Measurements from ENCODE around the gene ANKMY1.

The ANKMY1 gene

GRCh38 chr2:240529344-240529999 lies 28.3 kb downstream of the ANKMY1 start:
- no peak for TF ChIP-seq CTCF (IDR thresholded peaks at IDR 0.05; ENCODE audit: poor library complexity, severe bottlenecking)
- Histone ChIP-seq H3K36me3 (ENCODE audit: low read depth) (no peaks in the 10 kb centered on the region), H3K9me3 (ENCODE audit: severe bottlenecking) (peaks cover 8% of the 10 kb centered on the region)

GRCh38 chr2:240528406-240529040 lies 29.3 kb downstream of the ANKMY1 start:
- TF ChIP-seq CTCF (IDR thresholded peaks at IDR 0.05; ENCODE audit: poor library complexity, severe bottlenecking) = no peak
- no peak for ATAC-seq (ENCODE audit: low read depth)
- no peaks in the 10 kb centered on the region for H3K4me1 ChIP-seq (ENCODE audit: insufficient read depth, poor library complexity, severe bottlenecking)
- H3K36me3 ChIP-seq (ENCODE audit: low read depth) = no peaks in the 10 kb centered on the region
- H3K4me3 ChIP-seq (ENCODE audit: severe bottlenecking) = no peak overlapping the region
- H3K27me3 ChIP-seq (ENCODE audit: insufficient read depth, poor library complexity, severe bottlenecking) = no peaks in the 10 kb centered on the region
- peaks cover 8% of the 10 kb centered on the region for H3K9me3 ChIP-seq (ENCODE audit: severe bottlenecking)
- H3K27ac ChIP-seq (ENCODE audit: poor library complexity, severe bottlenecking) = no peak overlapping the region
- DNase-seq (ENCODE audit: low spot score) = no peak

More at GRCh38 chr2:240529344-240529999, 28.3 kb downstream of the ANKMY1 start:
- ATAC-seq (ENCODE audit: low read depth) (no peak), DNase-seq (ENCODE audit: low spot score) (no peak)
- Histone ChIP-seq H3K27ac (ENCODE audit: poor library complexity, severe bottlenecking) (no peak overlapping the region), H3K27me3 (ENCODE audit: insufficient read depth, poor library complexity, severe bottlenecking) (no peaks in the 10 kb centered on the region), H3K4me3 (ENCODE audit: severe bottlenecking) (no peak overlapping the region), H3K4me1 (ENCODE audit: insufficient read depth, poor library complexity, severe bottlenecking) (no peaks in the 10 kb centered on the region)

- Histone ChIP-seq H3K27me3 (ENCODE audit: insufficient read depth, poor library complexity, severe bottlenecking) (no peaks in the 10 kb centered on the region), H3K4me1 (ENCODE audit: insufficient read depth, poor library complexity, severe bottlenecking) (no peaks in the 10 kb centered on the region), H3K36me3 (ENCODE audit: low read depth) (no peaks in the 10 kb centered on the region), H3K27ac (ENCODE audit: poor library complexity, severe bottlenecking) (no peak overlapping the region), H3K4me3 (ENCODE audit: severe bottlenecking) (no peak overlapping the region), H3K9me3 (ENCODE audit: severe bottlenecking) (peaks cover 6% of the 10 kb centered on the region)
- DNase-seq (ENCODE audit: low spot score) (no peak), ATAC-seq (ENCODE audit: low read depth) (no peak)
- TF ChIP-seq CTCF (IDR thresholded peaks at IDR 0.05; ENCODE audit: poor library complexity, severe bottlenecking) = no peak
Measured at GRCh38 chr2:240527153-240527750, 30.5 kb downstream of the ANKMY1 start.

- Histone ChIP-seq H3K27ac (ENCODE audit: poor library complexity, severe bottlenecking) (no peak overlapping the region), H3K4me1 (ENCODE audit: insufficient read depth, poor library complexity, severe bottlenecking) (no peaks in the 10 kb centered on the region), H3K4me3 (ENCODE audit: severe bottlenecking) (no peak overlapping the region), H3K36me3 (ENCODE audit: low read depth) (no peaks in the 10 kb centered on the region), H3K9me3 (ENCODE audit: severe bottlenecking) (peaks cover 4% of the 10 kb centered on the region), H3K27me3 (ENCODE audit: insufficient read depth, poor library complexity, severe bottlenecking) (no peaks in the 10 kb centered on the region)
- TF ChIP-seq CTCF (IDR thresholded peaks at IDR 0.05; ENCODE audit: poor library complexity, severe bottlenecking) = no peak
- ATAC-seq (ENCODE audit: low read depth) = no peak
- no peak for DNase-seq (ENCODE audit: low spot score)
Measured at GRCh38 chr2:240526521-240526920, 31.3 kb downstream of the ANKMY1 start.

- H3K36me3 ChIP-seq (ENCODE audit: low read depth) = no peaks in the 10 kb centered on the region
- H3K4me3 ChIP-seq (ENCODE audit: severe bottlenecking) = no peak overlapping the region
- DNase-seq (ENCODE audit: low spot score) (no peak), ATAC-seq (ENCODE audit: low read depth) (no peak)
- peaks cover under 1% of the 10 kb centered on the region for H3K27me3 ChIP-seq (ENCODE audit: insufficient read depth, poor library complexity, severe bottlenecking)
- TF ChIP-seq CTCF (IDR thresholded peaks at IDR 0.05; ENCODE audit: poor library complexity, severe bottlenecking) = no peak
- H3K27ac ChIP-seq (ENCODE audit: poor library complexity, severe bottlenecking) = no peak overlapping the region
- H3K4me1 ChIP-seq (ENCODE audit: insufficient read depth, poor library complexity, severe bottlenecking) = no peaks in the 10 kb centered on the region
- no peaks in the 10 kb centered on the region for H3K9me3 ChIP-seq (ENCODE audit: severe bottlenecking)
Measured at GRCh38 chr2:240525802-240526201, 32.0 kb downstream of the ANKMY1 start.

All from RWPE2 (cell line).